Measurements from ENCODE around the gene CEP350. TPM values are rescaled to one million over a fixed set of nuclear protein-coding genes. Genes with fewer than 3 reads are reported as not detected.
"Not testable (repeated sequence)": the region's sequence is repeated elsewhere in the genome, so short reads cannot be mapped to it uniquely, and the experiment has no call there.

CEP350 gene
- total RNA-seq, 1 donor: 76.0 TPM

DNA sequence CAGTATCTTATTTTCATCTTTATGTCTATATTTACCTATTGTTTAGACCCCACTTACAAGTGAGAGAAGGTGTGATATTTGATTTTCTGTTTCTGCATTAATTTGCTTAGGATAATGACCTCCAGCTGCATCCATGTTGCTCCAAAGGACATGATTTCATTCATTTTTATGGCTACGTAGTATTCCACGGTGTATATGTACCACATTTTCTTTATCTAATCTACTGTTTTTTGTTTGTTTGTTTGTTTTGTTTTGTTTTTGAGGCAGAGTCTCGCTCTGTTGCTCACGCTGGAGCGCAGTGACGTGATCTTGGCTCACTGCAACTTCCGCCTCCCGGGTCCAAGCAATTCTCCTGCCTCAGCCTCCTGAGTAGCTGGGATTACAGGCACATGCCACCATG lies 7.6 kb downstream of the CEP350 start:
- not testable (repeated sequence) for H3K4me3 ChIP-seq (ENCODE audit: low read length); H3K27me3 ChIP-seq (ENCODE audit: insufficient read depth, low read length); H3K4me1 ChIP-seq (ENCODE audit: insufficient read depth, low read length)
- H3K9me3 ChIP-seq (ENCODE audit: low read depth, low read length): peaks cover 12% of the 10 kb centered on the region

DNA sequence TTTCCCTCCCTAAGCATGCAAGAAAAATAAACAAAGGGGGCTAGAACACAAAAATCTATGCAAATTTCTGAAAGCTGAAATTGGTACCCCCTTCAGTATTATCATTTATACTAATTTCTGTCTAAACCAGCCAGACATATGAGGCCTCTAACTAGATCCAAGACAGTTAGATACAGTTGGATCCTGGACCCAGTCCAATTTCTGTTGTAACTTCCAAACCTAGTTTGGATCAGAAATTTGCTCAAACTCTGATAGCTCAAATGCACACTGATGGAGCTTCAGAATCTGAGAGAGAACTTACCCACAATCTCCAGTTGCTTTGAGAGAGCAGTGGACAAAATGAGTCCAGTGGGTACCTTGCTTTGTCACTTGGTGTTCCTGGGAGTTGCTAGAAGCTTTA lies 11.9 kb downstream of the CEP350 start:
- Histone ChIP-seq H3K9me3 (ENCODE audit: low read depth, low read length) (peaks cover 12% of the 10 kb centered on the region), H3K4me1 (ENCODE audit: insufficient read depth, low read length) (peaks cover 17% of the 10 kb centered on the region), H3K4me3 (ENCODE audit: low read length) (no peak overlapping the region), H3K27me3 (ENCODE audit: insufficient read depth, low read length) (no peaks in the 10 kb centered on the region)

- H3K4me1 ChIP-seq (ENCODE audit: insufficient read depth, low read length): peaks cover 26% of the 10 kb centered on the region
- H3K4me3 ChIP-seq (ENCODE audit: low read length): no peak overlapping the region
- H3K9me3 ChIP-seq (ENCODE audit: low read depth, low read length): peaks cover 12% of the 10 kb centered on the region
- no peaks in the 10 kb centered on the region for H3K27me3 ChIP-seq (ENCODE audit: insufficient read depth, low read length)
Measured at GRCh38 chr1:179968284-179968993, 13.8 kb downstream of the CEP350 start.

DNA sequence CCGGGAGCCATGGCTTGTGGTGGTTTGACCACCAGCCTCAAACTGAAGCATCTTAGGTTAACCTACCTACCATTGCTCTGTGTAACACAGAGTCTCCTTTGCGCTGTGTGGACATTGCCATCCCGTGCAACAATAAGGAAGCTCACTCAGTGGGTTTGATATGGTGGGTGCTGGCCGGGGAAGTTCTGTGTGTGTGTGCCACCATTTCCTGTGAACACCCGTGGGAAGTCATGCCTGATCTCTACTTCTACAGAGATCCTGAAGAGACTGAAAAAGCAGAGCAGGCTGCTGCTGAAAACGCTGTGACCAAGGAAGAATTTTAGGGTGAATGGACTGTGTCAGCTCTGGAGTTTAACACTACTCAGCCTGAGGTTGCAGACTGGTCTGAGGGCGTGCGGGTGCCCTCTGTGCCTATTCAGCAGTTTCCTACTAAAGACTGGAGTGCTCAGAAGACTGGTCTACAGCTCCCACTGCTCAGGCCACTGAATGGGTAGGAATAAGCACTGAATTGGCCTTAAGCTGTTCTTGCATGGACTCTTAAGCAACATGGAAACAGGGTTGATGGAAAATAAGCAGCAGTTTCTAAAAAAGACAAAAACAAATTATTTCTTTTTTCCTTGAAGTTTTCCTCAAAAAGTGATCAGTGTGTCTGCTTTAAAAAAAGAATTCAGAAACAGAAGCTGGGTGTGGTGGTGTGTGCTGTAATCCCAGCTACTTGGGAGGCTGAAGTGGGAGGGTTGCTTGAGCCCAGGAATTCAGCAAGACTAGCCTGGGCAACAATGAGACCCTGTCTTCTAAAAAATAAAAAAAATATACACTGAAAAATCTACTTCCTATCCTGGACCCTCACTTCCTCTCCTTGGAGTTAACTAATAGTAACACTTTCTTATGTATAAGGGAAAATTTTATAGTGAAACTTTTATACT lies 14.6 kb downstream of the CEP350 start:
- Histone ChIP-seq H3K4me1 (ENCODE audit: insufficient read depth, low read length) (peaks cover 33% of the 10 kb centered on the region), H3K9me3 (ENCODE audit: low read depth, low read length) (peaks cover 12% of the 10 kb centered on the region), H3K27me3 (ENCODE audit: insufficient read depth, low read length) (no peaks in the 10 kb centered on the region), H3K4me3 (ENCODE audit: low read length) (no peak overlapping the region)

DNA sequence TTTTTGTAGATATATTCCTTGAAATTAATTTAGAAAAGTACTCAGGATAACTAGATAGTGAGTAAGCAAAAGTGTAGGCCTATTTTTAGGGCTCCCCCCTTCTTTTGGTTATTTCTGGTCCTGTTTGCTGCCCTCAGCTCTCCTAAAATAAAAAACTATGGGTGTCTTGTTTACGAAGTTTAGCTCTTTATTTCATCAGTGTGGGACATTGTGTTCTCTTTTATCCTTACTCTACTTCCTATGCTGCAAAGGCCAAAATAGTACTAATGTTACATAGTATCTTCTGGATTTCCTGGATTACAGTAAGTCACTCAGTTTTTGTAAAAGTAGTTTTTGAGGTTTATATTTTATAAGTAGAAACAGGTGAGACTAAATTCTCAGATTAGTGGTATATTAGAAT lies 15.4 kb downstream of the CEP350 start:
- H3K27me3 ChIP-seq (ENCODE audit: insufficient read depth, low read length): no peaks in the 10 kb centered on the region
- peaks cover 12% of the 10 kb centered on the region for H3K9me3 ChIP-seq (ENCODE audit: low read depth, low read length)
- no peak overlapping the region for H3K4me3 ChIP-seq (ENCODE audit: low read length)
- peaks cover 36% of the 10 kb centered on the region for H3K4me1 ChIP-seq (ENCODE audit: insufficient read depth, low read length)

- no peak overlapping the region for H3K4me3 ChIP-seq (ENCODE audit: low read length)
- peaks cover 37% of the 10 kb centered on the region for H3K4me1 ChIP-seq (ENCODE audit: insufficient read depth, low read length)
- peaks cover 3% of the 10 kb centered on the region for H3K9me3 ChIP-seq (ENCODE audit: low read depth, low read length)
- H3K27me3 ChIP-seq (ENCODE audit: insufficient read depth, low read length): no peaks in the 10 kb centered on the region
Measured at GRCh38 chr1:179971563-179972496, 17.2 kb downstream of the CEP350 start.

DNA sequence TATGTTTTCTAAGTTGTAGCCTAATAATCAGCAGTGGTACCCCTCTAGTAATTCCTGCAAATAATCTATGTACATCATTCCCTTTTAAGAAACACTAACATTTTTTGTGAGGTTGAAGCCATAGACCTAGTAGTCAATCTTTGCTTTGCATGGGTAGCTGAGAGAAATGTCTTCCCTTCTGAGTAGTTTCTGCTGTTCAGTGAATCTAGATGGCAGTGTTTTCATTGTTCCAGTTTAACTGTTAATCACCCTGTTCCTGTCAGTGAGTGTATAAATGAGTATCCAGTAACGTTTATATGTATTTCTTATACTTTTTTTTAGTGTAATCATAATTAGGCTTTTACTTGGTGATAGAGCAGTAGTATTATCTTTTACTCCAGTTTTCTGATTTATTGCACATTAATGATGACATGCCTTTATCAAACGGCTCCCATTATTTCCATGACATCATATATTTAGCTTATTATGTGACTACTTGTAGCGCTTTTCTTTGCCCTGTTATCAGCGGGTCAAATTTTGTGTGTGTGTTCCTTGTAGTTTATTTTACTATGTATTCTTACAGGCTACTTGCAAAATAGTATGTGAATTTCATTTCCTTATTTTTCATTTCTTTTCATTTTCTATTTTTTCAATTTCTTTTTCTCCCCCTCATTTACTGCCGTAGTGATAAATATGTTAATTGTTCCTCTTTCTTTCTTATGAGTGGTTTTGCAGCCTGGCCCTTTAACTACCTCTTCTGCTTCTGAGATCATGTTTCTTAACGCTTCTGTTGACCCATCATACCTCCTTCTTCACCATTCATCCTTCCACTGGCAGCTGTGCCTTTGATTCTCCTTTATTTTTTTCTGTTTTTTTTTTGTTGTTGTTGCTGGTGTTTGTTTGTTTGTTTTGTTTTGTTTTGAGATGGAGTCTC lies 18.8 kb downstream of the CEP350 start:
- Histone ChIP-seq H3K9me3 (ENCODE audit: low read depth, low read length) (no peaks in the 10 kb centered on the region), H3K4me3 (ENCODE audit: low read length) (no peak overlapping the region), H3K27me3 (ENCODE audit: insufficient read depth, low read length) (no peaks in the 10 kb centered on the region), H3K4me1 (ENCODE audit: insufficient read depth, low read length) (peaks cover 39% of the 10 kb centered on the region)

- Histone ChIP-seq H3K4me1 (ENCODE audit: insufficient read depth, low read length) (peaks cover 24% of the 10 kb centered on the region), H3K27me3 (ENCODE audit: insufficient read depth, low read length) (no peaks in the 10 kb centered on the region), H3K4me3 (ENCODE audit: low read length) (no peak overlapping the region), H3K9me3 (ENCODE audit: low read depth, low read length) (no peaks in the 10 kb centered on the region)
Measured at GRCh38 chr1:179976970-179977651, 22.5 kb downstream of the CEP350 start.

DNA sequence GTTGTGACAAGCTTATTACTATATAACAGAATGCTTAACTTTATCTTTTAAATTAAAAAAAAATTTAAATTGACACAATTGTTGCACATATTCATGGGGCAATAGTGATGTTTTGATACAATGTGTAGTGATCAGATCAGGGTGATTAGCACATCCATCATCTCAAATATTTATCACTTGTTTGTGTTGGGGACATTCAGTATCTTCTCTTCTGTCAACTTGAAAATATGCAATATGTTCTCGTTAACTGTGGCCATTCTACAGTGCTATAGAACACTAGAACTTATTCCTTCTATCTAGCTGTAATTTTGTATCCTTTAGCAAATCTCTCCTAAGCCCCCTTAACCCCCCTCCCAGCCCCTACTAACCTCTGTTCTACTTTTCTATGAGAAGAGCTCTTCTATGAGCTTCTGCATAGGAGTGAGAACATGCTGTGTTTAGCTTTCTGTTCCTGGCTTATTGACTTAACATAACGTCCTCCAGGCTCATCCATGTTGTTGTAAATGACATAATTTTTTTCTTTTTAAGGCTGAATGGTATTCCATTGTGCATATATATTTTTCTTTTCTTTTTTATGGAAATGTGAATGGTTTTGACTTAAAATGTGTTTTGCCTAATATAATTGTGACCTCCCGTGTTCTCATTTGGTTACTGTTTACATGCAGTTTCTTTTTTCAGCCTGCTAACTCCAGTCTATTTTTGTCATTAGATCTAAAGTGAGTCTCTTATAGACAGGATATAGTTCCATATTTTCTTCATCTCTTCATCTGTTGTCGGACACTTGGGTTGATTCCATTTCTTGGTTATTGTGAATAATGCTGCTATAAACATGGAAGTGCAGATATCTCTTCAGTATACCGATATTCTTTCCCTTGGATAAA lies 23.8 kb downstream of the CEP350 start:
- H3K4me1 ChIP-seq (ENCODE audit: insufficient read depth, low read length): peaks cover 15% of the 10 kb centered on the region

GRCh38 chr1:179984101-179984500 lies 29.5 kb downstream of the CEP350 start:
- Histone ChIP-seq H3K4me1 (ENCODE audit: insufficient read depth, low read length) (no peaks in the 10 kb centered on the region), H3K9me3 (ENCODE audit: low read depth, low read length) (no peaks in the 10 kb centered on the region), H3K27me3 (ENCODE audit: insufficient read depth, low read length) (no peaks in the 10 kb centered on the region), H3K4me3 (ENCODE audit: low read length) (no peak overlapping the region)

More for the DNA sequence above, 23.8 kb downstream of the CEP350 start:
- H3K27me3 ChIP-seq (ENCODE audit: insufficient read depth, low read length): no peaks in the 10 kb centered on the region
- H3K4me3 ChIP-seq (ENCODE audit: low read length): no peak overlapping the region
- no peaks in the 10 kb centered on the region for H3K9me3 ChIP-seq (ENCODE audit: low read depth, low read length)

DNA sequence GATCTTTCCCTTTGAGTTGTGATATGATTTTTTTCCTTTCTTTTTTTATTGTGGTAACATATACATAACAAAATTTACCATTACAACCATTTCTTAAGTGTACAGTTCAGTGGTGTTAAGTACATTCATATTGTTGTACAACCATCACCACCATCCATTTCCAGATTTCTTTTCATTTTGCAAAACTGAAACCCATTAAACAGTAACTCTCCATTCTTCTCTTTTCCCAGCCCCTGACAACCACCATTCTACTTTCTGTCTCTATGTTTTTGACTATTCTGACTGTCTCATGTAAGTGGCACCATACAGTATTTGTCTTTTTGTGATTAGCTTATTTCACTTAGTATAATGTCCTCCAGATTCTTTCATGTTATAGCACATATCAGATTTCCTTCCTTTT lies 30.3 kb downstream of the CEP350 start:
- no peaks in the 10 kb centered on the region for H3K4me1 ChIP-seq (ENCODE audit: insufficient read depth, low read length)
- no peaks in the 10 kb centered on the region for H3K9me3 ChIP-seq (ENCODE audit: low read depth, low read length)
- no peak overlapping the region for H3K4me3 ChIP-seq (ENCODE audit: low read length)
- no peaks in the 10 kb centered on the region for H3K27me3 ChIP-seq (ENCODE audit: insufficient read depth, low read length)

GRCh38 chr1:179990847-179991246 lies 36.2 kb downstream of the CEP350 start:
- Histone ChIP-seq H3K27me3 (ENCODE audit: insufficient read depth, low read length) (no peaks in the 10 kb centered on the region), H3K9me3 (ENCODE audit: low read depth, low read length) (no peaks in the 10 kb centered on the region), H3K4me1 (ENCODE audit: insufficient read depth, low read length) (no peaks in the 10 kb centered on the region), H3K4me3 (ENCODE audit: low read length) (no peak overlapping the region)

- Histone ChIP-seq H3K4me3 (ENCODE audit: low read length) (no peak overlapping the region), H3K27me3 (ENCODE audit: insufficient read depth, low read length) (no peaks in the 10 kb centered on the region), H3K4me1 (ENCODE audit: insufficient read depth, low read length) (peaks cover 7% of the 10 kb centered on the region), H3K9me3 (ENCODE audit: low read depth, low read length) (no peaks in the 10 kb centered on the region)
Measured at GRCh38 chr1:179995576-179995975, 41.0 kb downstream of the CEP350 start.

Data from mononuclear cell (primary cell).